ENCODE data around the gene EYA3.

Gene EYA3

GRCh38 chr1:28070725-28071593 lies 17.5 kb downstream of the EYA3 start:
- no peak for DNase-seq

- no peak for DNase-seq
Observed at GRCh38 chr1:28067523-28068090, 20.8 kb downstream of the EYA3 start.

- no peak for DNase-seq
Observed at GRCh38 chr1:28066393-28067154, 21.8 kb downstream of the EYA3 start.

GRCh38 chr1:28064064-28064463 lies 24.3 kb downstream of the EYA3 start:
- no peak for DNase-seq

GRCh38 chr1:28062806-28063205 lies 25.6 kb downstream of the EYA3 start:
- DNase-seq: no peak

- DNase-seq: no peak
Observed at GRCh38 chr1:28058971-28059878, 29.2 kb downstream of the EYA3 start.

- no peak for DNase-seq
Observed at GRCh38 chr1:28058168-28058567, 30.2 kb downstream of the EYA3 start.

GRCh38 chr1:28056129-28056925 lies 32.1 kb downstream of the EYA3 start:
- peak; percentile 33 for DNase-seq

GRCh38 chr1:28050776-28051175 lies 37.6 kb downstream of the EYA3 start:
- DNase-seq: no peak

GRCh38 chr1:28046716-28047115 lies 41.7 kb downstream of the EYA3 start:
- DNase-seq: no peak

- no peak for DNase-seq
Observed at GRCh38 chr1:28045777-28046176, 42.6 kb downstream of the EYA3 start.

- no peak for DNase-seq
Observed at GRCh38 chr1:28044399-28044798, 44.0 kb downstream of the EYA3 start.

GRCh38 chr1:28039341-28039740 lies 49.1 kb downstream of the EYA3 start:
- no peak for DNase-seq

GRCh38 chr1:28037946-28038345 lies 50.5 kb downstream of the EYA3 start:
- no peak for DNase-seq

- no peak for DNase-seq
Observed at GRCh38 chr1:28037206-28037605, 51.2 kb downstream of the EYA3 start.

- DNase-seq: no peak
Observed at GRCh38 chr1:28036431-28036830, 52.0 kb downstream of the EYA3 start.

GRCh38 chr1:28035420-28035819 lies 53.0 kb downstream of the EYA3 start:
- no peak for DNase-seq

GRCh38 chr1:28032281-28032680 lies 56.1 kb downstream of the EYA3 start:
- DNase-seq: no peak

GRCh38 chr1:28031173-28031572 lies 57.2 kb downstream of the EYA3 start:
- DNase-seq: no peak

GRCh38 chr1:28028873-28029654 lies 59.3 kb downstream of the EYA3 start:
- DNase-seq: no peak

- no peak for DNase-seq
Observed at GRCh38 chr1:28027660-28028059, 60.8 kb downstream of the EYA3 start.

All from KG1 (cell line).